ENCODE measurements around the gene FERMT3. TPM values are rescaled to one million over a fixed set of nuclear protein-coding genes. Genes with fewer than 3 reads are reported as not detected.

FERMT3 gene
- total and polyA plus RNA-seq, 2 donors (not counting 1 experiment from before 2014, with no cell fraction given), result 1.9 to 3.6 TPM

DNA sequence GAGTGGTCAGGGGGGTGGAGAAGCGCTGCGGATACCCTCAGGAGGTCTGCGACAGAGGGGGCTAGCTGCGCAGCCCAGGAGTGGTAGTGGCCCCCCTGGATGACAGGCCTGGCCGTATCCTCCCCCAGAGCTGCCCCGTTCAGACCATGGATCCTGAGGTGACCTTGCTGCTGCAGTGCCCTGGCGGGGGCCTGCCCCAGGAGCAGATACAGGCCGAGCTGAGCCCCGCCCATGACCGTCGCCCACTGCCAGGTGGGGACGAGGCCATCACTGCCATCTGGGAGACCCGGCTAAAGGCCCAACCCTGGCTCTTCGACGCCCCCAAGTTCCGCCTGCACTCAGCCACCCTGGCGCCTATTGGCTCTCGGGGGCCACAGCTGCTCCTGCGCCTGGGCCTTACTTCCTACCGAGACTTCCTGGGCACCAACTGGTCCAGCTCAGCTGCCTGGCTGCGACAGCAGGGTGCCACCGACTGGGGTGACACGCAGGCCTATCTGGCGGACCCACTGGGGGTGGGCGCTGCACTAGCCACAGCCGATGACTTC, 20.1 kb downstream of the FERMT3 start:
- Histone ChIP-seq H4K20me1 (ENCODE audit: control insufficient read depth, extremely low read depth, insufficient read depth, low read length) (no peaks in the 10 kb centered on the region), H3K4me1 (ENCODE audit: control insufficient read depth, extremely low read depth, insufficient read depth, low read length) (peaks cover 10% of the 10 kb centered on the region)
- no peak for DNase-seq (ENCODE audit: low read depth in 2 of 2)

DNA sequence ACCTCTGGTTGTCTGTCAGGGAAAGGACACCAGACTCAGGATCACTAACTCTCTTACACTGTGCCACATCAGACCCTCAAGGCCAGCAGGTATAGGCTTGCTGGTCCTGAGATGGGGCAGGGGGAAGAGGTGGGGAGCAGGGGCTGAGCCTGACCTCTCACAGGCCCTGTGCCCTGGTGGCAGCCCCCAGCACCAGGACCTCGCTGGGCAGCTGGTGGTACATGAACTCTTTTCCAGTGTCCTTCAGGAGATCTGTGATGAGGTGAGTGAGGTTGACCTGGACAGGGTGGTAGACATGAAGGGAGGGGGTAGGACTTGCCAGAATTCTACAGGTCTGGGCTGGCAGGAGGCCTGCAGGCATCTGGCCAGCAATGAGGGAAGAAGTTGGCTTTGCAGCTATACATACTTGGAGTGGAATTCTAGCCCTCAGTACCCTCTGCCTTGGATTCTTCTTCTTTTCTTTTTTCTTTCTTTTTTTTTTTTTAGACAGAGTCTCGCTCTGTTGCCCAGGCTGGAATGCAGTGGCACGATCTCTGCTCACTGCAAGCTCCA, 21.0 kb downstream of the FERMT3 start:
- Histone ChIP-seq H3K27ac (ENCODE audit: insufficient read depth, low read length) (no peak overlapping the region), H3K4me3 (replicated peaks in 1 of 4; ENCODE audit: control extremely low read depth in 1 of 4, insufficient read depth in 1 of 4, low read depth in 3 of 4, low read length in 4 of 4) (peak overlapping the region; percentile 81 to 90 (median 88)), H3K9ac (ENCODE audit: insufficient read depth, low read length) (peak overlapping the region; percentile 23), H2AFZ (ENCODE audit: low read length) (no peak overlapping the region), H4K20me1 (ENCODE audit: control insufficient read depth, extremely low read depth, insufficient read depth, low read length) (no peaks in the 10 kb centered on the region), H3K4me1 (ENCODE audit: control insufficient read depth, extremely low read depth, insufficient read depth, low read length) (peaks cover 10% of the 10 kb centered on the region), H3K4me2 (ENCODE audit: extremely low read depth, insufficient read depth, low read length) (peak overlapping the region; percentile 95), H3K36me3 (ENCODE audit: control insufficient read depth, insufficient read depth, low read length) (peaks cover 8% of the 10 kb centered on the region), H3K9me3 (ENCODE audit: control insufficient read depth, insufficient read depth, low read depth, low read length) (no peaks in the 10 kb centered on the region), H3K79me2 (ENCODE audit: control insufficient read depth, insufficient read depth, low read length) (peaks cover 8% of the 10 kb centered on the region), H3K27me3 (ENCODE audit: control insufficient read depth, insufficient read depth, low read length) (no peaks in the 10 kb centered on the region)
- DNase-seq (ENCODE audit: low read depth in 2 of 2), result peak in 1 of 2 donors; percentile 27
- TF ChIP-seq, protein P1, sequence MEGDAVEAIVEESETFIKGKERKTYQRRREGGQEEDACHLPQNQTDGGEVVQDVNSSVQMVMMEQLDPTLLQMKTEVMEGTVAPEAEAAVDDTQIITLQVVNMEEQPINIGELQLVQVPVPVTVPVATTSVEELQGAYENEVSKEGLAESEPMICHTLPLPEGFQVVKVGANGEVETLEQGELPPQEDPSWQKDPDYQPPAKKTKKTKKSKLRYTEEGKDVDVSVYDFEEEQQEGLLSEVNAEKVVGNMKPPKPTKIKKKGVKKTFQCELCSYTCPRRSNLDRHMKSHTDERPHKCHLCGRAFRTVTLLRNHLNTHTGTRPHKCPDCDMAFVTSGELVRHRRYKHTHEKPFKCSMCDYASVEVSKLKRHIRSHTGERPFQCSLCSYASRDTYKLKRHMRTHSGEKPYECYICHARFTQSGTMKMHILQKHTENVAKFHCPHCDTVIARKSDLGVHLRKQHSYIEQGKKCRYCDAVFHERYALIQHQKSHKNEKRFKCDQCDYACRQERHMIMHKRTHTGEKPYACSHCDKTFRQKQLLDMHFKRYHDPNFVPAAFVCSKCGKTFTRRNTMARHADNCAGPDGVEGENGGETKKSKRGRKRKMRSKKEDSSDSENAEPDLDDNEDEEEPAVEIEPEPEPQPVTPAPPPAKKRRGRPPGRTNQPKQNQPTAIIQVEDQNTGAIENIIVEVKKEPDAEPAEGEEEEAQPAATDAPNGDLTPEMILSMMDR (conservative IDR thresholded peaks at IDR 0.05 in 1 of 2, IDR thresholded peaks at IDR 0.05 in 1 of 2; ENCODE audit: low read depth in 1 of 2, low read length in 2 of 2), result no peak
- TF ChIP-seq EZH2 (IDR thresholded peaks at IDR 0.05; ENCODE audit: low read length, missing control alignments), result no peak

More for the DNA sequence above, 20.1 kb downstream of the FERMT3 start:
- Histone ChIP-seq H3K9ac (ENCODE audit: insufficient read depth, low read length) (peak overlapping the region; percentile 76), H3K27me3 (ENCODE audit: control insufficient read depth, insufficient read depth, low read length) (no peaks in the 10 kb centered on the region), H3K4me3 (replicated peaks in 1 of 4; ENCODE audit: control extremely low read depth in 1 of 4, insufficient read depth in 1 of 4, low read depth in 3 of 4, low read length in 4 of 4) (peak overlapping the region; percentile 81 to 90 (median 88)), H2AFZ (ENCODE audit: low read length) (no peak overlapping the region), H3K79me2 (ENCODE audit: control insufficient read depth, insufficient read depth, low read length) (peaks cover 8% of the 10 kb centered on the region), H3K4me2 (ENCODE audit: extremely low read depth, insufficient read depth, low read length) (peak overlapping the region; percentile 95), H3K36me3 (ENCODE audit: control insufficient read depth, insufficient read depth, low read length) (peaks cover 8% of the 10 kb centered on the region), H3K9me3 (ENCODE audit: control insufficient read depth, insufficient read depth, low read depth, low read length) (no peaks in the 10 kb centered on the region), H3K27ac (ENCODE audit: insufficient read depth, low read length) (peak overlapping the region; percentile 68)
- TF ChIP-seq, protein P1 (conservative IDR thresholded peaks at IDR 0.05 in 1 of 2, IDR thresholded peaks at IDR 0.05 in 1 of 2; ENCODE audit: low read depth in 1 of 2, low read length in 2 of 2), result no peak
- TF ChIP-seq EZH2 (IDR thresholded peaks at IDR 0.05; ENCODE audit: low read length, missing control alignments), result no peak

DNA sequence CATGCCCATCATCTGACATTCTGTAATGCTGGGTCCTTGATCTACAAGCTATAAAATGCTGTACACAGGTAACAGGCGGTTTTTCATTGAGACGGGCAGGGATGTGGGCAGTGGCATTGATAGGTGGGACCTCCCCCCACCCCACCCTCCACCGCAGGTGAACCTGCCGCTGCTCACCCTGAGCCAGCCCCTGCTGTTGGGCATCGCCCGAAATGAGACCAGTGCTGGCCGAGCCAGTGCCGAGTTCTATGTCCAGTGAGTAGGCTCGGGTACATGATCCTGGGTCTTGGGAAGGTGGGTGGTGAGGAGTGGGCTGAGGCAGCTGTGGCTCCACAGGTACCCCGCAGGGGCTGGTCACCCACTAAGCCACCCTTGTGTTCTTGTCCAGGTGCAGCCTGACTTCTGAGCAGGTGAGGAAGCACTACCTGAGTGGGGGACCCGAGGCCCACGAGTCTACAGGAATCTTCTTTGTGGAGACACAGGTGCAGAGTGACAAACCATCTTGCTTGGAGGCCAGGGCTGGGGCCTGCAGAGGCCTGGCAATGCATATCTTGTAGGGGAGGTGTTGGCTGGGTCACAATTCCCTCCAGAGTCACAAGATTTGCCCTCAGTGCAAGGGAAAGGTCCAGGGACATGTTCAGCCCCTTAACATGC, 22.7 kb downstream of the FERMT3 start:
- Histone ChIP-seq H3K27ac (ENCODE audit: insufficient read depth, low read length) (no peak overlapping the region), H3K36me3 (ENCODE audit: control insufficient read depth, insufficient read depth, low read length) (no peaks in the 10 kb centered on the region), H3K79me2 (ENCODE audit: control insufficient read depth, insufficient read depth, low read length) (peaks cover 8% of the 10 kb centered on the region), H3K27me3 (ENCODE audit: control insufficient read depth, insufficient read depth, low read length) (no peaks in the 10 kb centered on the region), H3K4me3 (replicated peaks in 1 of 4; ENCODE audit: control extremely low read depth in 1 of 4, insufficient read depth in 1 of 4, low read depth in 3 of 4, low read length in 4 of 4) (peak overlapping the region in 1 of 4 experiments; percentile 80), H3K9me3 (ENCODE audit: control insufficient read depth, insufficient read depth, low read depth, low read length) (no peaks in the 10 kb centered on the region), H3K4me1 (ENCODE audit: control insufficient read depth, extremely low read depth, insufficient read depth, low read length) (peaks cover 11% of the 10 kb centered on the region), H2AFZ (ENCODE audit: low read length) (no peak overlapping the region), H4K20me1 (ENCODE audit: control insufficient read depth, extremely low read depth, insufficient read depth, low read length) (no peaks in the 10 kb centered on the region), H3K9ac (ENCODE audit: insufficient read depth, low read length) (no peak overlapping the region), H3K4me2 (ENCODE audit: extremely low read depth, insufficient read depth, low read length) (no peak overlapping the region)
- DNase-seq (ENCODE audit: low read depth in 2 of 2), result no peak
- no peak for TF ChIP-seq EZH2 (IDR thresholded peaks at IDR 0.05; ENCODE audit: low read length, missing control alignments)
- TF ChIP-seq, protein P1 (conservative IDR thresholded peaks at IDR 0.05 in 1 of 2, IDR thresholded peaks at IDR 0.05 in 1 of 2; ENCODE audit: low read depth in 1 of 2, low read length in 2 of 2), result no peak

Measured in fibroblast of lung (primary cell).